GM19455 (cell line): Measurements from ENCODE around the gene CDON.
"Not testable (repeated sequence)": the region's sequence is repeated elsewhere in the genome, so short reads cannot be mapped to it uniquely, and the experiment has no call there.

Experiments
- ATAC-seq: cut with Tn5 transposase; IDR thresholded peaks from one replicate; pipeline ENCODE4 v1.9.1; 2021; ENCODE audit not compliant: unreplicated experiment

The CDON gene

GRCh38 chr11:125999234-125999880, 63.3 kb downstream of the CDON start:
- ATAC-seq, result no peak

DNA sequence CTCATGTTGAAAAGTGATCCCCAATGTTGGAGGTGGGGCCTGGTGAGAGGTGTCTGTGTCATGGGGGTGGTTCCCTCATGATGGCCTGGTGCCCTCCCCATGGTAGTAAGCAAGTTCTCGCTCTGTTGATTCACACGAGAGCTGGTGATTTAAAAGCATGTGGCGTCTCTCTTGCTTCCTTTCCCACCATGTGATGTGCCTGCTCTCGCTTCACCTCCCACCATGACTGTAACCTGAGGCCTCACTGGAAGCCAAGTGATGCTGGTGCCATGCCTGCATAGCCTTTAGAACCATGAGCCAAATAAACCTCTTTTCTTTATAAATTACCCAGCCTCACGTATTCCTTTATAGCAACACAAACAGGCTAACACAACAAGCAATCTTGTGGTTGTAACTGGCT, 64.4 kb downstream of the CDON start:
- no peak for ATAC-seq

DNA sequence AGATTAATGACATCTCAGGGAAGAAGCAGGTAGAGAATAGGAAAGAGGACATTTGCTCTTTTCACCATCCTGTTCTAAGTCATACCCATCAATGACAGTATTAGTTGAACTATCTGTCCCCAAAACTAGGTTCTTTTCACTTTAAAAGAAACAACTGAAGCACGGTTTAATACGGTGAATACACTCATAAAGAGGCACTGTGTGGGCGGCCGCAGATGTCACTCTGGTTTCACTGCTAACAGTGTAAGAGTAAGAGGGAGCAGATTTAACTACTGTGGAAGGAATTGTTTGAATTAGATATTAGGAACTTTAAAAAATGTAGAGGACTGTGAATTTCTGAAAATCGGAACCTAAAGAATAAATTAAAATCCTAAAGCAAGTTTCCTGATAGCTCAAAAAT, 67.4 kb downstream of the CDON start:
- ATAC-seq, result peak; percentile 96

DNA sequence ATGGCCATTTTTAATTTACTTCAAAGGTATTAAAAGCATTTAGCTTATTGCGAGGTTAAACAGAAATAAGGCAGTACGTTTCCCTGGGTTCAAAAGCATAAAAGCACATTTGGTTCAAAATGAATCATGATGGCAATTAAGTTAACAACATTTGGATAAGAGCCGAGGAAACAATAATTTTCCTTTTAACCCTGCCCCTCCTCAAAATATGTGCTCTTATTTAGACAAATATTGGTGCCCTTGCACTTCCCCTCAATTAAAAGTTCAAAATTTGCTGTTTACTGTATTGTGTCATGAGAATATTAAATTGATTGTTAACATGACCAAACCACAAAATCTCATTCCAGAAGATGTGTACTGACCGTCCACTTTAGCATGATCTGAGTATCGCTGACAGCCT, 68.2 kb downstream of the CDON start:
- no peak for ATAC-seq

DNA sequence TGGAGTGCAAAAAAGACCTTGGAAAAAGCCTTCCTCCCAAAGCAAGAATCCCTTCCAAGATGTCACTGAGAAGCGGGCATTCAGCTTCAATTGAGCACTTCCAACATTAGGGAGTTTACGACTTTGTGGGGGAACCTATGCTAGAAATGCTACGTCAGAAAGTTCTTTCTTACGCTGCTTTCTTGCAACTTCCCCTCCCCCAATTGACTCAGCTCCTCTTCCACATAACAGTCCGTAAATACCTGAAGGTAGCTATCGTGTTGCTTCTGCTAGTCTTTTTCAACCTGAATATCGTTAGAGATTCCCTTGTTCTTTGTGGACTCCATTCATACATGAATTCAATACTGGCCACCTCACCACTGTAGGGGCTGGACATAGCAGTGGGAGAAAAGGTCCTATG, 69.8 kb downstream of the CDON start:
- ATAC-seq, result no peak

GRCh38 chr11:125990244-125990643, 72.4 kb downstream of the CDON start:
- no peak for ATAC-seq

- ATAC-seq, result no peak
These were observed 75.5 kb downstream of the CDON start for GRCh38 chr11:125987066-125987641.

DNA sequence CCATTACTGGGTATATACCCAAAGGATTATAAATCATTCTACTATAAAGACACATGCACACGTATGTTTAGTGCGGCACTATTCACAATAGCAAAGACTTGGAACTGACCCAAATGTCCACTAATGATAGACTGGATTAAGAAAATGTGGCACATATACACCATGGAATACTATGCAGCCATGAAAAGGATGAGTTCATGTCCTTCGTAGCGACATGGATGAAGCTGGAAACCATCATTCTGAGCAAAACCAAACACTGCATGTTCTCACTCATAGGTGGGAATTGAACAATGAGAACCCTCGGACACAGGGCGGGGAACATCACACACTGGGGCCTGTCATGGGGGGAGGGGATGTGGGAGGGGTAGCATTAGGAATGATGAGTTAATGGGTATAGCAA, 76.7 kb downstream of the CDON start:
- not testable (repeated sequence) for ATAC-seq

- ATAC-seq, result no peak
These were observed 80.3 kb downstream of the CDON start for GRCh38 chr11:125982348-125982730.

GRCh38 chr11:125980436-125980835, 82.2 kb downstream of the CDON start:
- no peak for ATAC-seq

GRCh38 chr11:125979511-125979910, 83.2 kb downstream of the CDON start:
- no peak for ATAC-seq

GRCh38 chr11:125978778-125979407, 83.8 kb downstream of the CDON start:
- no peak for ATAC-seq

GRCh38 chr11:125978181-125978716, 84.4 kb downstream of the CDON start:
- ATAC-seq, result no peak

- no peak for ATAC-seq
These were observed 85.3 kb downstream of the CDON start for GRCh38 chr11:125977333-125977732.

- ATAC-seq, result no peak
These were observed 86.5 kb downstream of the CDON start for GRCh38 chr11:125976156-125976555.

GRCh38 chr11:125975634-125976033, 87.0 kb downstream of the CDON start:
- no peak for ATAC-seq

DNA sequence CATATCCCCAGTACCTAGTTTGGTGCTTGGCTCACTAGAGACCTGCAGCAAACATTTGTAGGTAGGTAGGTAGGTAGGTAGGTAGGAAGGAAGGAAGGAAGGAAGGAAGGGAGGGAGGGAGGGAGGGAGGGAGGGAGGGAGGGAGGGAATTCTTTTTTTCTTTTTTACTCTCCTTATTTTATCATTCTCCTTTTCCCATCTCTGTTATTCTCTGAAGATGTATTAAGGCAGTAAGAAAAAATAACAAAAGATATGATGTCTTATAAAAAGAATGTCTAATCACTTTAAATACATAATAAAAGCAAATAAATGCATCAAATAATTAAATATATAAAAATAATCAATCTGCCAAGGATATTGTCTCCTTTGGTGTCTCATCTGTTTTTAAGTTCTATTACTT, 88.4 kb downstream of the CDON start:
- no peak for ATAC-seq

GRCh38 chr11:125971618-125972017, 91.0 kb downstream of the CDON start:
- ATAC-seq, result no peak

- ATAC-seq, result no peak
These were observed 94.3 kb downstream of the CDON start for GRCh38 chr11:125968354-125968753.

- no peak for ATAC-seq
These were observed 95.2 kb downstream of the CDON start for GRCh38 chr11:125967515-125967914.

GRCh38 chr11:125960771-125961170, 101.9 kb downstream of the CDON start:
- ATAC-seq, result no peak

DNA sequence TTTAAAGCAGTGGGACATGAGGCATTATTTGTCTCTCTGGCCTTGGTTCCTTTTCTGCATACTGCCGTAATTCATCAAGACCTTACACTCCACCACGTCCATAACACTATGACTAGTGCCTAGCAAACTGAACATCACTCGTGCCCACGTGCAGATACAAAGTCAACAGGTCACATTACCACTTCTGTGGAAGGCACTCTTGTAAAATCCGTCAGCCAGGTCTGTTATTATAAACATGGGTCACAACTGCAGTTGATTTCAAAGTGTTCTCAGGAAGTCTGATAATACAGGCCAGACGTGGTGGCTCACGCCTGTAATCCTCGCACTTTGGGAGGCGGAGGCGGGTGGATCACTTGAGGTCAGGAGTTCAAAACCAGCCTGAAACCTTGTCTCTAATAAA, 102.7 kb downstream of the CDON start:
- no peak for ATAC-seq
